Calu3 (cell line): ENCODE data around the gene KCND2. TPM values are rescaled to one million over a fixed set of nuclear protein-coding genes. Genes with fewer than 3 reads are reported as not detected.

Experiments
- BruUV-seq: library from RNA; stranded (reverse); fragments of 400-500 nt; replicated peaks from 2 replicates; lab custom pipeline; 2021; lab: Mats Ljungman, UMichigan
- CTCF ChIA-PET: fragments of 300-600 bp; sonication (Branson Sonifier 250); formaldehyde crosslinking; loops from one replicate; lab custom pipeline; 2022; ENCODE audit warnings: antibody characterized with exemption; lab: Charles Lee
- DNase-seq: peaks from one replicate; pipeline ENCODE4 v3.0.0; 2022
- H3K27ac Mint-ChIP-seq: one replicate; pipeline ENCODE4 v1.8.0; 2022; ENCODE audit warnings: mixed read lengths; ENCODE audit not compliant: unreplicated experiment
- H3K27me3 Mint-ChIP-seq: one replicate; pipeline ENCODE4 v1.8.0; 2022; ENCODE audit warnings: mixed read lengths; ENCODE audit not compliant: unreplicated experiment
- H3K36me3 Mint-ChIP-seq: one replicate; pipeline ENCODE4 v1.8.0; 2022; ENCODE audit warnings: mild to moderate bottlenecking, moderate library complexity, mixed read lengths; ENCODE audit not compliant: insufficient read depth, unreplicated experiment
- H3K4me1 Mint-ChIP-seq: one replicate; pipeline ENCODE4 v1.8.0; 2022; ENCODE audit warnings: mild to moderate bottlenecking, low read depth, mixed read lengths; ENCODE audit not compliant: unreplicated experiment
- H3K4me3 Mint-ChIP-seq: one replicate; pipeline ENCODE4 v1.8.0; 2022; ENCODE audit warnings: mild to moderate bottlenecking, low read depth, moderate library complexity, mixed read lengths; ENCODE audit not compliant: unreplicated experiment
- H3K9me3 Mint-ChIP-seq: one replicate; pipeline ENCODE4 v1.8.0; 2022; ENCODE audit warnings: low read depth, mixed read lengths; ENCODE audit not compliant: unreplicated experiment
- CTCF ChIP-seq: fragments of 200-600 bp; IDR thresholded peaks from one replicate; pipeline ENCODE4 v1.8.0; 2022; ENCODE audit warnings: antibody characterized with exemption; ENCODE audit not compliant: unreplicated experiment
- intact Hi-C: fragments of 100-400 bp; cut with micrococcal nuclease; formaldehyde crosslinking; loops from one replicate; pipeline ENCODE4 v1.10.0; 2022; ENCODE audit not compliant: unreplicated experiment
- total RNA-seq: library from RNA; stranded (reverse); gene quantifications from 2 replicates; pipeline ENCODE4 v1.2.3, GENCODE V29; 2022

KCND2 gene
- total RNA-seq, 1 experiment from 2014 or later, result 1.2 TPM

GRCh38 chr7:120741371-120742042 is 468.5 kb downstream of the KCND2 start:
- H3K36me3 Mint-ChIP-seq, result no peaks in the 10 kb centered on the region
- no peak overlapping the region for H3K27ac Mint-ChIP-seq
- no peaks in the 10 kb centered on the region for H3K27me3 Mint-ChIP-seq
- peak; percentile 26 for DNase-seq
- peaks cover 31% of the 10 kb centered on the region for H3K4me1 Mint-ChIP-seq
- no peaks in the 10 kb centered on the region for H3K9me3 Mint-ChIP-seq
- intact Hi-C loops, result no loop called here
- TF ChIP-seq CTCF, result no peak
- CTCF ChIA-PET, result interaction anchor here (0.6 to 0.7 kb wide), 3 partner anchors 11 to 50 kb away, joined by 3 to 4 read pairs (median 4); no protein-coding TSS in a partner anchor
- H3K4me3 Mint-ChIP-seq, result peak overlapping the region; percentile 22
- BruUV-seq, result no TSS peak

DNA sequence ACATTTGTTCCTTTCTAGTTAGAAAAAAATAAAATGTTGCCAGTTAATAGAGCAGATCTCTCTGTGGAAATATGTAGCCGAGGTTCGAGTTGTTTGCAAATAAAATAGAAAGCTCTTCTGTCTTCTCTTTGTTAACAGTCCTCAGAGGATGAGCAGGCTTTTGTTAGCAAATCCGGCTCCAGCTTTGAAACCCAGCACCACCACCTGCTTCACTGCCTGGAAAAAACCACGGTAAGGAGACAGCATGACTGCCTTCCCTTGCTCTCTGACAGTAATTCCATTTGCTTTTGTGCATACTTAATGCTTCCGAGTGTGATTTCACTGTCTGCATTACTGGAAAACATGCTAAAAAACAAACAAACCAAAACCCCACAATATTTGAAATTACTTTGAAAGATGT is 469.4 kb downstream of the KCND2 start:
- Mint-ChIP-seq H3K36me3 (no peaks in the 10 kb centered on the region), H3K27me3 (no peaks in the 10 kb centered on the region), H3K27ac (peak overlapping the region; percentile 59), H3K4me1 (peaks cover 31% of the 10 kb centered on the region), H3K4me3 (peak overlapping the region; percentile 21), H3K9me3 (no peaks in the 10 kb centered on the region)
- no peak for TF ChIP-seq CTCF
- CTCF ChIA-PET, result no interaction called here
- intact Hi-C loops, result no loop called here
- no TSS peak for BruUV-seq
- no peak for DNase-seq

- no peaks in the 10 kb centered on the region for H3K27me3 Mint-ChIP-seq
- intact Hi-C loops, result no loop called here
- H3K27ac Mint-ChIP-seq, result peak overlapping the region; percentile 59
- H3K36me3 Mint-ChIP-seq, result no peaks in the 10 kb centered on the region
- peaks cover 31% of the 10 kb centered on the region for H3K4me1 Mint-ChIP-seq
- BruUV-seq, result no TSS peak
- H3K4me3 Mint-ChIP-seq, result peak overlapping the region; percentile 4
- no peak for TF ChIP-seq CTCF
- CTCF ChIA-PET, result no interaction called here
- DNase-seq, result peak; percentile 15
- H3K9me3 Mint-ChIP-seq, result no peaks in the 10 kb centered on the region
Observed at GRCh38 chr7:120743128-120743527, 470.2 kb downstream of the KCND2 start.

GRCh38 chr7:120760050-120760449 is 487.1 kb downstream of the KCND2 start:
- no TSS peak for BruUV-seq
- CTCF ChIA-PET, result no interaction called here
- DNase-seq, result no peak
- H3K9me3 Mint-ChIP-seq, result no peaks in the 10 kb centered on the region
- H3K4me3 Mint-ChIP-seq, result no peak overlapping the region
- no peaks in the 10 kb centered on the region for H3K36me3 Mint-ChIP-seq
- intact Hi-C loops, result no loop called here
- no peaks in the 10 kb centered on the region for H3K27me3 Mint-ChIP-seq
- H3K4me1 Mint-ChIP-seq, result no peaks in the 10 kb centered on the region
- H3K27ac Mint-ChIP-seq, result no peak overlapping the region
- TF ChIP-seq CTCF, result no peak
